A549 (cell line): ENCODE data around the gene FOXP3. TPM values are rescaled to one million over a fixed set of nuclear protein-coding genes. Genes with fewer than 3 reads are reported as not detected.

Source experiments
- ATAC-seq, 2 experiments: fragments of 200-7000 bp in 1 of 2; fragments of >200 bp in 1 of 2; cut with Nextera tagmentation in 1 of 2; cut with Tn5 transposase in 1 of 2; 3 replicates each; pipeline versions ENCODE4 v1.8.0 to v1.9.1; 2018 to 2020; ENCODE audit warnings: mild to moderate bottlenecking in 1 of 2, moderate library complexity in 1 of 2
- CTCF ChIA-PET: fragments of 300-600 bp; sonication (Branson Sonifier 250); formaldehyde crosslinking; extraction: SDS; loops from one replicate; lab custom pipeline; 2021; ENCODE audit warnings: antibody characterized with exemption, inconsistent platforms; lab: Yijun Ruan, JAX
- POLR2A ChIA-PET: fragments of 350-600 bp; formaldehyde crosslinking; extraction: SDS; loops from one replicate; lab custom pipeline; 2021; ENCODE audit warnings: antibody characterized with exemption, inconsistent platforms; lab: Yijun Ruan, JAX
- DNase-seq, 2 experiments: peaks; one replicate each; pipeline versions ENCODE4 v3.0.0 to v3.0.0-alpha.2; 2011 to 2016; ENCODE audit warnings: low read depth in 1 of 2, low spot score in 1 of 2
- FAIRE-seq: peaks from 2 replicates; lab custom pipeline; 2011; peaks lifted over from hg19 to GRCh38; lab: Jason Lieb, UNC
- H3K27ac ChIP-seq, 2 experiments: fragments of >200 bp; sonication (Bioruptor Twin); formaldehyde crosslinking; 3 replicates each; pipeline ENCODE4 v1.5.1; 2016 to 2017
- H3K4me1 ChIP-seq: fragments of >200 bp; sonication (Bioruptor Twin); formaldehyde crosslinking; 3 replicates; pipeline ENCODE4 v1.6.1; 2016
- H3K4me2 ChIP-seq: fragments of >200 bp; sonication (Bioruptor Twin); formaldehyde crosslinking; 3 replicates; pipeline ENCODE4 v1.6.1; 2016
- H3K4me3 ChIP-seq: fragments of >200 bp; sonication (Bioruptor Twin); formaldehyde crosslinking; 3 replicates; pipeline ENCODE4 v1.5.1; 2016
- H3K9me3 ChIP-seq: fragments of >200 bp; sonication (Bioruptor Twin); formaldehyde crosslinking; 3 replicates; pipeline ENCODE4 v1.6.1; 2016
- CBX2 ChIP-seq: fragments of 200-600 bp; sonication (generic); IDR thresholded peaks from 2 replicates; pipeline ENCODE4 v1.6.1; 2016; ENCODE audit warnings: low read depth, mild to moderate bottlenecking, borderline replicate concordance
- CBX8 ChIP-seq: fragments of 200-600 bp; sonication (generic); IDR thresholded peaks from 2 replicates; pipeline ENCODE4 v1.6.1; 2016
- CEBPB ChIP-seq, 2 experiments: fragments of >200 bp in 1 of 2; sonication (Bioruptor Twin) in 1 of 2; formaldehyde crosslinking in 1 of 2; IDR thresholded peaks; 2 replicates each; pipeline ENCODE4 v1.6.1; 2012 to 2016
- CHD2 ChIP-seq: fragments of 150-350 bp; IDR thresholded peaks from 2 replicates; pipeline ENCODE4 v1.6.1; 2014; ENCODE audit warnings: low read length; ENCODE audit not compliant: partially characterized antibody
- CHD4 ChIP-seq: fragments of 200-600 bp; sonication (generic); IDR thresholded peaks from 2 replicates; pipeline ENCODE4 v1.6.1; 2016; ENCODE audit warnings: antibody characterized with exemption, mild to moderate bottlenecking, borderline replicate concordance
- EP300 ChIP-seq, 2 experiments: fragments of >200 bp; sonication (Bioruptor Twin); formaldehyde crosslinking; IDR thresholded peaks; 2 replicates in 1 of 2; 3 replicates in 1 of 2; pipeline ENCODE4 v1.6.1; 2016 to 2017
- ESRRA ChIP-seq: fragments of 150-350 bp; IDR thresholded peaks from 2 replicates; pipeline ENCODE4 v1.6.1; 2014; ENCODE audit warnings: mild to moderate bottlenecking, low read length, borderline replicate concordance
- FOSL2 ChIP-seq, 2 experiments: fragments of 450-650 bp in 1 of 2; fragments of >200 bp in 1 of 2; sonication (Bioruptor Twin) in 1 of 2; formaldehyde crosslinking; IDR thresholded peaks; 2 replicates each; pipeline versions ENCODE4 v1.5.0 to v1.6.1; 2016 to 2020; ENCODE audit warnings: mild to moderate bottlenecking in 1 of 2, moderate library complexity in 1 of 2
- FOXS1 ChIP-seq: fragments of 250-450 bp; sonication (Bioruptor Pico); IDR thresholded peaks from 2 replicates; pipeline ENCODE4 v1.5.0; 2020; ENCODE audit warnings: mild to moderate bottlenecking, moderate library complexity
- HES2 ChIP-seq: fragments of >200 bp; sonication (Bioruptor Twin); formaldehyde crosslinking; IDR thresholded peaks from 2 replicates; pipeline ENCODE4 v1.6.1; 2016
- HOXB5 ChIP-seq: fragments of 250-450 bp; sonication (Bioruptor Pico); IDR thresholded peaks from 2 replicates; pipeline ENCODE4 v1.5.0; 2020; ENCODE audit warnings: mild to moderate bottlenecking, moderate library complexity
- JUN ChIP-seq, 2 experiments: fragments of >200 bp; sonication (Bioruptor Twin); formaldehyde crosslinking; IDR thresholded peaks; 2 replicates in 1 of 2; 3 replicates in 1 of 2; pipeline ENCODE4 v1.6.1; 2016 to 2017
- KDM1A ChIP-seq: fragments of 200-600 bp; sonication (generic); IDR thresholded peaks from 2 replicates; pipeline ENCODE4 v1.6.1; 2016; ENCODE audit warnings: low read depth, mild to moderate bottlenecking
- KDM5A ChIP-seq: fragments of 200-600 bp; sonication (generic); IDR thresholded peaks from 2 replicates; pipeline ENCODE4 v1.6.1; 2016; ENCODE audit warnings: antibody characterized with exemption, mild to moderate bottlenecking
- PHF8 ChIP-seq: fragments of 200-600 bp; sonication (generic); IDR thresholded peaks from 2 replicates; pipeline ENCODE4 v1.6.1; 2016; ENCODE audit warnings: low read depth, mild to moderate bottlenecking, antibody characterized with exemption, moderate library complexity, borderline replicate concordance
- POLR2A ChIP-seq: IDR thresholded peaks from 2 replicates; pipeline ENCODE4 v1.6.1; 2012; ENCODE audit warnings: mild to moderate bottlenecking, low read length
- POLR2AphosphoS2 ChIP-seq: conservative IDR thresholded peaks from 2 replicates; pipeline ENCODE4 v1.6.1; 2012; ENCODE audit warnings: low read length, improper control_type of control experiment, inconsistent platforms
- TFCP2L1 ChIP-seq: fragments of 250-450 bp; sonication (Bioruptor Pico); IDR thresholded peaks from 2 replicates; pipeline ENCODE4 v1.5.0; 2021; ENCODE audit warnings: mild to moderate bottlenecking
- TP53 ChIP-seq: fragments of 250-450 bp; sonication (Bioruptor Pico); IDR thresholded peaks from 2 replicates; pipeline ENCODE4 v1.5.0; 2021; ENCODE audit warnings: mild to moderate bottlenecking, moderate library complexity
- ZC3H11A ChIP-seq: fragments of 450-650 bp; IDR thresholded peaks from 2 replicates; pipeline ENCODE4 v1.6.1; 2014; ENCODE audit warnings: antibody characterized with exemption, mild to moderate bottlenecking
- WGBS: methylation state at CpG from one replicate; pipeline ENCODE4 v1.1.6; 2017; ENCODE audit errors: missing lambda C conversion rate; 5-methylcytosine and 5-hydroxymethylcytosine counted together
- polyA plus RNA-seq, 4 experiments: library from polyadenylated mRNA; depleted of rRNA in 3 of 4; stranded (reverse); fragments of >200 nt; fragmentation: RNase III in 1 of 4; extraction: RNeasy Plus Mini Kit Qiagen cat#74134 plus additional on column Dnase treatment in 1 of 4; gene quantifications; 2 replicates in 3 of 4; 3 replicates in 1 of 4; pipeline ENCODE4 v1.2.3, GENCODE V29; 2011 to 2017
- TF ChIP-seq, protein P1 (sequence below): fragments of >200 bp; sonication (Bioruptor Twin); formaldehyde crosslinking; IDR thresholded peaks from 3 replicates; pipeline ENCODE4 v1.6.1; 2016
- TF ChIP-seq, protein P2 (sequence below): fragments of 450-650 bp; IDR thresholded peaks from 2 replicates; pipeline ENCODE4 v1.6.1; 2014; ENCODE audit warnings: antibody characterized with exemption
- TF ChIP-seq, protein P3 (sequence below): fragments of >200 bp; sonication (Bioruptor Twin); formaldehyde crosslinking; IDR thresholded peaks from 3 replicates; pipeline ENCODE4 v1.5.1; 2016
- TF ChIP-seq, protein P4 (sequence below): fragments of 150-350 bp; IDR thresholded peaks from 2 replicates; pipeline ENCODE4 v1.6.1; 2014; ENCODE audit warnings: low read depth, mild to moderate bottlenecking, low read length

FOXP3 gene
- polyA plus RNA-seq, 2 of the 4 experiments (the other 2 are of a cell fraction), result 0.04 to 0.13 TPM

DNA sequence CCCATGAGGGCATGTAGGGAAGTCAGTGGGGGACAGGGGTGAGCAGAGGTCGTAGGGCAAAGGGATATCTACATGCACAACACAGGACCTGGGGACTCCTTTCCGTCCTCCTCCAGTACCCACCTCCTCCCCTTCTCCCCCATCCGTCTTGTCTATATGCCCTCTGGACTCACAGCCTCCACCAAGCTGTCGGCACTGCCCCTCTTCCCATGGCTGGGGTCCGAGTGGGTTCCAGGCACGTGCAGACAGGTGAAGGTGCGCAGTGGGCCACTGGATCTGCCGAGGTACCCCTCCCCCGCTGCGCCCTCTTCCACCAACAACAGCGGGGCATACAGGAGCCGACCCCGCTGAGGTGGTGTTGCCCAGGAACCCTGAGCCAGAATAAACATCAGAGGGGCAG, 59.1 kb downstream of the FOXP3 start:
- Histone ChIP-seq H3K4me3 (no peak overlapping the region), H3K4me2 (no peak overlapping the region), H3K9me3 (no peaks in the 10 kb centered on the region), H3K4me1 (no peaks in the 10 kb centered on the region)
- ChIA-PET CTCF (no interaction called here), POLR2A (interaction anchor here (1.0 kb wide), 1 partner anchor 15 kb away, joined by 4 read pairs; no protein-coding TSS in a partner anchor)
- FAIRE-seq, result no peak
- no peak for DNase-seq
- ATAC-seq, result no peak
- 52% methylated on average over 8 of the region's 13 CpGs for WGBS
- TF ChIP-seq CHD2 (no peak), POLR2AphosphoS2 (no peak), CEBPB (IDR thresholded peaks at IDR 0.05) (no peak), HES2 (no peak), JUN (IDR thresholded peaks at IDR 0.05) (no peak), FOSL2 (IDR thresholded peaks at IDR 0.05) (no peak), FOSL2 (CRISPR knock-in tag; IDR thresholded peaks at IDR 0.05) (no peak), FOXS1 (CRISPR knock-in tag) (no peak), ESRRA (no peak), CBX2 (no peak)
- TF ChIP-seq, protein P1, sequence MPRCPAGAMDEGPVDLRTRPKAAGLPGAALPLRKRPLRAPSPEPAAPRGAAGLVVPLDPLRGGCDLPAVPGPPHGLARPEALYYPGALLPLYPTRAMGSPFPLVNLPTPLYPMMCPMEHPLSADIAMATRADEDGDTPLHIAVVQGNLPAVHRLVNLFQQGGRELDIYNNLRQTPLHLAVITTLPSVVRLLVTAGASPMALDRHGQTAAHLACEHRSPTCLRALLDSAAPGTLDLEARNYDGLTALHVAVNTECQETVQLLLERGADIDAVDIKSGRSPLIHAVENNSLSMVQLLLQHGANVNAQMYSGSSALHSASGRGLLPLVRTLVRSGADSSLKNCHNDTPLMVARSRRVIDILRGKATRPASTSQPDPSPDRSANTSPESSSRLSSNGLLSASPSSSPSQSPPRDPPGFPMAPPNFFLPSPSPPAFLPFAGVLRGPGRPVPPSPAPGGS, result no peak
- TF ChIP-seq, protein P2, sequence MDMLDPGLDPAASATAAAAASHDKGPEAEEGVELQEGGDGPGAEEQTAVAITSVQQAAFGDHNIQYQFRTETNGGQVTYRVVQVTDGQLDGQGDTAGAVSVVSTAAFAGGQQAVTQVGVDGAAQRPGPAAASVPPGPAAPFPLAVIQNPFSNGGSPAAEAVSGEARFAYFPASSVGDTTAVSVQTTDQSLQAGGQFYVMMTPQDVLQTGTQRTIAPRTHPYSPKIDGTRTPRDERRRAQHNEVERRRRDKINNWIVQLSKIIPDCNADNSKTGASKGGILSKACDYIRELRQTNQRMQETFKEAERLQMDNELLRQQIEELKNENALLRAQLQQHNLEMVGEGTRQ, result no peak
- TF ChIP-seq, all 56 proteins: peak for 0
- no peak overlapping the region for H3K27ac ChIP-seq

DNA sequence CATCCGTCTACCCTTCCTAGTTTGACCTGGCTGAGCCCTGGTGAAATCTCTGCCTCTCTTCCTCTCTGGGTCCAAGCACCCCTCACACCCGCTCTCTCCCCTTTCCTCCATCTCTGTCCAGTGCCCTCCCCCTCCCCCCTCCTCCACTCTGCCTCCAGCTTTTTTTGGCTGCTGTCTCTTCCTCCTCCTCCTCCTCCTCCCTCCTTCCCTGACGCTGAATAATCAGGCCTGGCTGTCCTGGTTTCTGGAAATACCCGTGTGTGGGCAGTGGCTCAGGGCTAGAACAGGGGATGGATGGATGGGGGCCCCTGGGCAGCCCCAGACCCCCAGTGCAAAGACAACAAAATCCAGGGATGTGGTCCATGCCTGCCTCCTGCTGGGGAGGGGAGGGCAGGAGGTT, 59.8 kb downstream of the FOXP3 start:
- POLR2A ChIA-PET, result no interaction called here
- H3K9me3 ChIP-seq, result no peaks in the 10 kb centered on the region
- ATAC-seq, result no peak
- H3K4me2 ChIP-seq, result no peak overlapping the region
- DNase-seq, result no peak
- CTCF ChIA-PET, result interaction anchor here (0.6 kb wide), 1 partner anchor 10 kb away, joined by 3 read pairs; no protein-coding TSS in a partner anchor
- TF ChIP-seq KDM1A, result no peak
- TF ChIP-seq, protein P2, result no peak
- TF ChIP-seq KDM5A, result no peak
- no peak for TF ChIP-seq PHF8
- TF ChIP-seq POLR2AphosphoS2, result no peak
- TF ChIP-seq, protein P3, sequence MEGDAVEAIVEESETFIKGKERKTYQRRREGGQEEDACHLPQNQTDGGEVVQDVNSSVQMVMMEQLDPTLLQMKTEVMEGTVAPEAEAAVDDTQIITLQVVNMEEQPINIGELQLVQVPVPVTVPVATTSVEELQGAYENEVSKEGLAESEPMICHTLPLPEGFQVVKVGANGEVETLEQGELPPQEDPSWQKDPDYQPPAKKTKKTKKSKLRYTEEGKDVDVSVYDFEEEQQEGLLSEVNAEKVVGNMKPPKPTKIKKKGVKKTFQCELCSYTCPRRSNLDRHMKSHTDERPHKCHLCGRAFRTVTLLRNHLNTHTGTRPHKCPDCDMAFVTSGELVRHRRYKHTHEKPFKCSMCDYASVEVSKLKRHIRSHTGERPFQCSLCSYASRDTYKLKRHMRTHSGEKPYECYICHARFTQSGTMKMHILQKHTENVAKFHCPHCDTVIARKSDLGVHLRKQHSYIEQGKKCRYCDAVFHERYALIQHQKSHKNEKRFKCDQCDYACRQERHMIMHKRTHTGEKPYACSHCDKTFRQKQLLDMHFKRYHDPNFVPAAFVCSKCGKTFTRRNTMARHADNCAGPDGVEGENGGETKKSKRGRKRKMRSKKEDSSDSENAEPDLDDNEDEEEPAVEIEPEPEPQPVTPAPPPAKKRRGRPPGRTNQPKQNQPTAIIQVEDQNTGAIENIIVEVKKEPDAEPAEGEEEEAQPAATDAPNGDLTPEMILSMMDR, result no peak
- TF ChIP-seq FOSL2 (IDR thresholded peaks at IDR 0.05), result no peak
- no peak for TF ChIP-seq FOSL2 (CRISPR knock-in tag; IDR thresholded peaks at IDR 0.05)
- no peak for TF ChIP-seq TP53 (CRISPR knock-in tag)
- no peak for TF ChIP-seq EP300 (IDR thresholded peaks at IDR 0.05)
- TF ChIP-seq CEBPB (IDR thresholded peaks at IDR 0.05), result no peak
- TF ChIP-seq FOXS1 (CRISPR knock-in tag), result no peak
- TF ChIP-seq HOXB5 (CRISPR knock-in tag), result no peak
- no peak for TF ChIP-seq CBX2
- TF ChIP-seq, protein P4, sequence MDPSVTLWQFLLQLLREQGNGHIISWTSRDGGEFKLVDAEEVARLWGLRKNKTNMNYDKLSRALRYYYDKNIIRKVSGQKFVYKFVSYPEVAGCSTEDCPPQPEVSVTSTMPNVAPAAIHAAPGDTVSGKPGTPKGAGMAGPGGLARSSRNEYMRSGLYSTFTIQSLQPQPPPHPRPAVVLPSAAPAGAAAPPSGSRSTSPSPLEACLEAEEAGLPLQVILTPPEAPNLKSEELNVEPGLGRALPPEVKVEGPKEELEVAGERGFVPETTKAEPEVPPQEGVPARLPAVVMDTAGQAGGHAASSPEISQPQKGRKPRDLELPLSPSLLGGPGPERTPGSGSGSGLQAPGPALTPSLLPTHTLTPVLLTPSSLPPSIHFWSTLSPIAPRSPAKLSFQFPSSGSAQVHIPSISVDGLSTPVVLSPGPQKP, result no peak
- no peak for TF ChIP-seq CBX8
- no peak for TF ChIP-seq CHD4
- no peak for TF ChIP-seq POLR2A
- TF ChIP-seq ZC3H11A, result no peak
- no peak for TF ChIP-seq TFCP2L1
- H3K4me1 ChIP-seq, result peaks cover under 1% of the 10 kb centered on the region; the same call in 1 of the 3 replicates
- H3K4me3 ChIP-seq, result no peak overlapping the region
- no peak for FAIRE-seq
- H3K27ac ChIP-seq, result no peak overlapping the region
- WGBS, result 88% methylated on average over 2 of the region's 4 CpGs
